NCI-H2107 (cell line): Measurements from ENCODE around the gene SLC48A1.

Experiments used
- DNase-seq: peaks from one replicate; lab custom pipeline; 2025; lab: John Stamatoyannopoulos, UW

SLC48A1 gene

GRCh38 chr12:47744778-47745436 lies 28.1 kb upstream of the SLC48A1 start:
- DNase-seq = no peak

GRCh38 chr12:47745485-47746041 lies 27.5 kb upstream of the SLC48A1 start:
- no peak for DNase-seq

DNA sequence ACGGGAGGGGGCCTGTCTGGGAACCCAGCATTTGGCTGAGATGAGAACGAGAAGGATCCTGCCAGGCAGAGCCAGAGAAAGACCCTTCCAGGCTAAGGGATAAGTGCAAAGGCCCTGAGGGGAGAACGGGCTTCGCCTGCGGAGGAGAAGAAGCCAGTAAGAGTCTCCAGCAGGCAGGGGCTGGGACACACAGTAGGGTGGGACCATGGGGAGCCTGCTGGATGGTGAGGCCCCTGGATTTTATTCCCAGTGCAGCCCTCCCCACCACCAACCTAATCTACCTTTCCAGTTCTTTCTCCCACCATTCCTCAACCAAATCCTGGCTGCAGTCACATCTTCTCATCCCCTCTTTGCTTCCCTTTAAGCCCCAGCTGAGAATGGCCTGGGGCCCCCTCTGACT lies 27.0 kb upstream of the SLC48A1 start:
- no peak for DNase-seq

DNA sequence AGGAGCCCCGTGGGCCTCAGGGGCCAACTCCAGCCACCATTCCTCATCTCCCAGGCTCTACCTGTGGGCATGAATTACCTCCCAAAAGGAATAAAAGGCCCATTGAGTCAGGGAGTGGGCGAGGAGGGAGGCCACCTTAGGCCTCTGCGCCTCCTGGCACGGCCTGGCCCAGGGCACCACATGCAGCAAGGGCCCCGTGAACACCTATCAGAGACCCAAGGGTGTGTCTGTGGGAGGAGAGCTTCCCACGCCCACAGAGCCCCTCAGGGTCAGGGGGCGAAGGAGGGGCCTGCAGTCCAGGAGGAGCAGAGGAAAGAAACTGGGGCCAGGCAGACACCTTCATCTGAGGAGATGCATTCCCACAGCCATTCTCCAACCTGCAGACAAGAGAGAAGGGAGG lies 26.5 kb upstream of the SLC48A1 start:
- DNase-seq = no peak

DNA sequence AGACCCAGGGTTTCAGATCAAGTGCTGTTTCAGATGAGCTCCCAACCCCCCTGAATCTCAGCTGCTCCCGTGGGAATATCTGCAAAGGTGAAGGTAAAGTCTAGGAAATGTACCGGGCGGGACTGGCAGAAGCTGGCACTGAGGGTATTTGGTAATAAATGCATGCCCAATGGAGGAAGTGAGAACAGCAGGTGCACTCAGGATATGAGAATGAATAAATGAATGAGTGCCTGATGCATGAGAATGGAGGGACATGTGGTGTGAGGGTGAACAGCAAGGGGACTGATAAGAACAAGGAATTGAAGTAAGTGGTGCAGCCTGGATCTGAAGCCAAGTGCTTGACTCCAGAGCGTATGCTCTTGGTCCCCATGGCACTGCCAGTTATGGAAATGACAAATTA lies 25.9 kb upstream of the SLC48A1 start:
- DNase-seq = no peak

DNA sequence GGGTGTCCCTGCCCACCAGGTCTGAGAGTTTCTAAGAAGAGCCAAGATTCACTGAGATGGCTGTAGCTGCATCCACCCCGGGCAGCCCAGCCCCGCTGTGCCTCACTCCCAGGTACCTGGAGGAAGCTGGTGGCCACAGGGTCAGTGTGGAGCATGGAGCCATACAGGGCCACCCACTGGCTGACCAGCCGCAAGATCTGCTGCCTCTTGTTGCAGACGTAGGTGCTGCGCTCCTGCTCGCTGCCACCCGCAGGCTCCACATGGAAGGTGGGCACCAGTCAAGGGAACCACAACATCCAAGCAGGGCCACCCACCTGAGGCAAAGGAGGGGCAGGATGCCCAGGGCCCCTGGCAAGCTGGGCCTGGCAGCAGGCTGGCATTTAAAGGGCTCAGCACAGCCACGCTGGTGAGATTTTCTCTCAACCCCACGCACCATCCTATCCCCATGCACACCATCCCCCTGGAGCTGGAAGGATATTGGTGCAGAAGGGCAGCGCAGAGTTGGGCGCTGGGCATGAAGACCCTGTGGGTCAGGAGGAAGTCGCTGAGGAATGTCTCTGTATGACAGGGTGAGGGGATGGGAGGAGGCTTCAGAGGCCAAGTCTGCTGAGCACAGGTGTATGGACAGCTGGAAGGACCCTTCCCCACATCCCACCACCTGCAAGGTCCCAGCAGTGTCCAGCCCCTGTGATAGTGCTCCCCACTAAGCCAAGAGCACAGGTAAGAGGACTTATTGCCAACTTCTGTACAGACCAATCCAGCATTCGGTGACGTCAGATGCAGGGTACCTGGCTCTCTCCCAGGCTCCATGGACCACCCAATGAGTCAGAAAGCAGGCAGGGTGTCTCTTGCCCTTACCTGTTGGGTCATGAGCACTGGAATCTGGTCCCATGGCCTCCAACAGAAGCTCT lies 25.2 kb upstream of the SLC48A1 start:
- no peak for DNase-seq

DNA sequence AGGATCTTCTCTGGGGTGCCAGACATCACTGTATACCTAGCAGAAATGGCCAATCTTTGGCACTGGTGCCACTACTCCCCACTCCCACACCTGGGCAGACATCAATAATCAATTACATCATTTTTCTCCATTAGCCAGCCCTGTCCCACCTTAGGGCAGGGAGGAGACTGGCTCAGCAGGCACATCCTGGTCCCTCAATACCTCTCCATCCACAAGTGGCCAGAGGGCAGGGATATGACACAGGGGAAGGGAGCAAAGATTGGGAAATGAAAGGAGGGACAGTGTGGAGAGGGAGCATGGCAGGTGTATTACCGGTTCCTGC lies 24.6 kb upstream of the SLC48A1 start:
- no peak for DNase-seq

DNA sequence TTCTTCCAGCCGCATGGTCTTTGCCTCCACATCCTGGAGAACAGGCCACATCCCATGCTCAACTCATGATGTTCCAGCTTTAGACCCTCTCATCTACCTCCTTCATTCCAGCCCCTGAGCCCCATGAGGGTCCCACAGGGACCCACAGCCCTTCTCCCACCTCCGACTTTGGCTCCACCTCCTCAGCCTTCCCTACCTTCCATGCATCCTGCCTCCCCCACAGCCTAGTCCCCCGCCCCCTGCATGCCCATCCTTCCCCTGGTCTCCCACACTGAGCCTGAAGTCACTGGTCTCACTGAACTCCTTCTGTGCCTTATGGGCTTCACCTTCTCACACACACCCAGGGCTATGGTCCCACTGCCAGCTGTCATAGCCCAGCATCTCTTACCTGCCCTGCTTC lies 24.1 kb upstream of the SLC48A1 start:
- DNase-seq = no peak

DNA sequence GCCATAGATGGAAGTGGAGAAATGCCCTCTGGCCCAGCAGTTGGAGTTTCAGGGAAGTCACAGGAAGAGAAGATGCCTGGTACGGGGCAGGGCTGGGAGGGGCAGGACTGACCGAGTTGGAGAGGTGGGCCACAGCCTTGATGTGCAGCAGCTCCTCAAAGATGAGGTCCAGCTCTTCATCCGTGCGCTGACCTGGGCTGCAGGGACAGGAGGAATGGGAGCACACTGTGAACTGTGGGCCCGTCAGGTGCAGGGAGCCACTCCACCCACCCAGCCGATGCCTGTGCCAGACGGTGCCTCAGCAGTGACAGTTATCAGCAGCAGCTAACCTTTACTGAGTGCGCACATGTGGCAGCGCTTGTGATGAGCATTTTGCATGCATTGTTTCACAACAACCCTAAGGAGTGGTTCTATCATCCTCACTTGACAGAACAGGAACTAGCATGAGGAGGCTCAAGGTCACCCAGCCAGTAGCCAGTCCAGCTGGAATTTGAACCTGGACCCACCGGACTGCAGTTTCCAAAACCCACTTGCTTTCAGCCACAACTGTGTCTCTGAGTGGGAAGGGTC lies 22.7 kb upstream of the SLC48A1 start:
- DNase-seq = no peak

GRCh38 chr12:47750916-47751470 lies 22.0 kb upstream of the SLC48A1 start:
- no peak for DNase-seq

DNA sequence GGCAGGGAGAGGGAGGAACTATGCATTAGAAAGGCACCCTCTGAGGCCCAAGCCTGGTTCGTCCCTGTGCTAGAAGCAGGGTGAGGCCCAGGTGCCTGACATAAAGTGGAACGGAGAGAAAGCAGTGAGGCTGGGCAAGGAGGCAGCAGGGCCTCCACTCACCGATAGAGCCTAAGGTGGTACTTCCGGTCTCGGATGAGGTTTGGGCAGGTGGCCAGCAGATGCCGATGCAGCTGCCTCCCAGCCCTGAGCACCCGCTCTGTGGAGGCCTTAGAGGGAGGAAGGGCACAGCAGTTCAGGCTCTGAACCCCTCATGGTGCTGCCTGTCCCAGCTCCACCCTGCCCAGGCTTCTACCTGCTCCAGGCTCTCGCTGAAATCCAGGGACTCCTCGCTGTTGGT lies 21.5 kb upstream of the SLC48A1 start:
- DNase-seq = no peak

DNA sequence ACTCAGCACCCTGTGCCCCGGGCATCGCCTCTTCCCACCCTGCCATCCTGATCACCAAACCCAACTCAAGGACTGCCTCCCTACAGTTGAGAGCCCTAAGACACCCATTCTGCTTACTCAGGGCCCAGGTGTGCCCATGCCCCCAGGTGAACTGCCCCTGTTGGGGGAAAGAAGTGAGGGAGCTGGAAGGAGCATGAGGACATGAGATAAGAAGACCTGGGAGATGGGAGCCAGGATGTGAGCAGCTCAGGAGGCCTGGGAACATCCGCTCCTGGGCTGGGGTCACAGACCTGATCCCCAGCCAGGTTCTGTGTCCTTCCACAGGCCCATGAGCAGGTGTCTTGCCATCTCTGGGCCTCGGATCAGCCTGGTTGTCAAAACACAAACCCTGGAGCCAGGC lies 20.9 kb upstream of the SLC48A1 start:
- no peak for DNase-seq

GRCh38 chr12:47752552-47752951 lies 20.5 kb upstream of the SLC48A1 start:
- DNase-seq = no peak

GRCh38 chr12:47753021-47754001 lies 19.7 kb upstream of the SLC48A1 start:
- DNase-seq = no peak

GRCh38 chr12:47754126-47754525 lies 18.9 kb upstream of the SLC48A1 start:
- DNase-seq = no peak

GRCh38 chr12:47754881-47755280 lies 18.2 kb upstream of the SLC48A1 start:
- DNase-seq = no peak

- DNase-seq = no peak
These were observed 17.1 kb upstream of the SLC48A1 start for GRCh38 chr12:47755655-47756562.

DNA sequence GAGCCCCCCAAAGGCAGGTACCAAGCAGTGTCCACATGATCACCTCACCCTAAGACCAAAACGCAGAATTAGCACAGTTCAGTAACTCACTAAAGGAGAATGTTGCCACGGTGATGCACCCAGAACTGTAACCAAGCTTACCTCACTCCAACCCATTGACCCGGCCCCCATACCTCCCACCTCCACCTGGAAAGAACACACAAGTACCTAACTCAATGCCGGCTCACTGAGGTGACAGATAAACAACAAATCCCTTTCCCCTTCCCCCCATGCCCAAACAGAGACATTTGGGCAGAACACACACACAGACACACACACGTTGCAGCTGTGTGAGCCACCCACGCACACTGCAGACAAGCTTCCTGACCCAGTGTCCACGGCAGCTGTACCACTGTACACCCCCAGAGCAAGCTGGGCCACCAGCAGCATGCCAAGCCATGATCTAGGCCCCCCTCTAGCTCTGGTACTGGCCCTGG lies 15.6 kb upstream of the SLC48A1 start:
- no peak for DNase-seq

DNA sequence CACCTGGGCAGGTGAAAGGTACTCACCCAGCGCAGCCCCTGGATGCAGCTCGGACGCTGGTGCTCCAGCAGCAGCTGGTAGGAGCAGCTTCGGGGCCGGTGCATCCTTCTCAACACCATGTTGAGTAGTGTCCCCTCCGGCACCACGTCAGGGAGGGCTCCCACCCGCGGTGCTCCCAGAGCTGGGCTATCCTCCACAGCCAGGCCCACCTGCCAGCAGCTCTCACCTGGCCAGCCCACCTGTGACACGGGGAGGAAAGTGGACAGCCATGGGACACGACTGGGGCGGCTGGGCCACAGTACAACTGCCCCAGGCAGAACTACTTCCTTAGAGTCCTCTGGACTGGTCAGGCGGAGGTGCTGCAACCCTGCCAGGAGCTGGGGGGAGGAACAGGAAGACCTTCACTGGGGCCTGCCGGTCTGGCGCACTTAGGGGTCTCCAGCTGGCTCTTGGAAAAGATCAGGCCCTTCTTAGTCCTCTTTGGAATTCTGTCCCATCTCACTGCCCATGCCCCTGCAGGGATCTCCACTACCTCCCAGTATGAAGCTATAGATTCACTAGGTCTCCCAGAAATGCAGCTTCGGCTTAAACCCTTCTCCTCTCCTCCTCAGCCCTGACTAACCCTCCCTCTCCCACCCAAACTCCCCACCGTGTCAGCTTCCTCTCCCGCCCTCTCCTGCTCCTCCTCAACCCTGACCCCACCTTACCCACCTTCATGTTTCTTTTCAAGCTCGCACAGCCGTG lies 15.0 kb upstream of the SLC48A1 start:
- DNase-seq = no peak

DNA sequence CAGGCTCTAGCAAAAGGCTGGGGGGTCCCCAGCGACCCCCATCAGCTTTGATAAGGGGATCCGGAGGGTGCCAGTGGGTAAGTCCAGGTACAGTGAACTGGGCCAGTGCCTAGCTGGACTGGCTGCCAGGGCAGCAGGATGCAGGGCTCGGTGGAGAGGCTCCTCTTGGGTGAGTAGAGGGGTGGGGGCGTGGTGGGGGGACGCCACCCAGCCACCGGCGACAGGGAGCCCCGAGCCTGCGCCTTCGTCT lies 14.5 kb upstream of the SLC48A1 start:
- DNase-seq = no peak
